Esophagus muscularis mucosa (tissue), 4 donors: Measurements from ENCODE around the gene EIF2B4.

Experiments
- EP300 ChIP-seq: sonication (generic); formaldehyde crosslinking; IDR thresholded peaks from one replicate; pipeline ENCODE4 v1.6.1; 2017; ENCODE audit warnings: antibody characterized with exemption
- POLR2A ChIP-seq: fragments of 450-650 bp; IDR thresholded peaks from one replicate; pipeline ENCODE4 v1.6.1; 2017; ENCODE audit warnings: antibody characterized with exemption, moderate library complexity, mild to moderate bottlenecking, low read depth
- TF ChIP-seq, protein P1 (sequence below), 3 experiments: fragments of 200-600 bp in 2 of 3; fragments of 450-650 bp in 1 of 3; sonication (generic) in 2 of 3; IDR thresholded peaks; one replicate each; pipeline ENCODE4 v1.5.1; 2017 to 2019; ENCODE audit warnings: antibody characterized with exemption in 3 of 3, mild to moderate bottlenecking in 2 of 3, moderate library complexity in 1 of 3

DNA sequence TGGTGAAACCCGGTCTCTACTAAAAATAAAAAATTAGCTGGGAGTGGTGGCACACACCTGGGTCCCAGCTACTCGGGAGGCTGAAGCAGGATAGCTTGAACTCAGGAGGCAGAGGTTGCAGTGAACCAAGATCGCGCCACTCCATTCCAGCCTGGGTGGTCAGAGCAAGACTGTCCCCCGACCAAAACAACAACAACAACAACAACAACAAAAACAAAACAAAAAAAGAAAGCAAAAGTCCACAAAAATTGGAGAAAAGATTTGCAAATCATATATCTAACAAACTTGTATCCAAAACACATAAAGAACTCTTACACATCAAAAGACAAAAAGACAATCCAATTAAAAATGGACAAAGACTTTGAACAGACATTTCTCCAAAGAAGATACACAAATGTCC is 28.8 kb upstream of the EIF2B4 start:
- TF ChIP-seq, protein P1, sequence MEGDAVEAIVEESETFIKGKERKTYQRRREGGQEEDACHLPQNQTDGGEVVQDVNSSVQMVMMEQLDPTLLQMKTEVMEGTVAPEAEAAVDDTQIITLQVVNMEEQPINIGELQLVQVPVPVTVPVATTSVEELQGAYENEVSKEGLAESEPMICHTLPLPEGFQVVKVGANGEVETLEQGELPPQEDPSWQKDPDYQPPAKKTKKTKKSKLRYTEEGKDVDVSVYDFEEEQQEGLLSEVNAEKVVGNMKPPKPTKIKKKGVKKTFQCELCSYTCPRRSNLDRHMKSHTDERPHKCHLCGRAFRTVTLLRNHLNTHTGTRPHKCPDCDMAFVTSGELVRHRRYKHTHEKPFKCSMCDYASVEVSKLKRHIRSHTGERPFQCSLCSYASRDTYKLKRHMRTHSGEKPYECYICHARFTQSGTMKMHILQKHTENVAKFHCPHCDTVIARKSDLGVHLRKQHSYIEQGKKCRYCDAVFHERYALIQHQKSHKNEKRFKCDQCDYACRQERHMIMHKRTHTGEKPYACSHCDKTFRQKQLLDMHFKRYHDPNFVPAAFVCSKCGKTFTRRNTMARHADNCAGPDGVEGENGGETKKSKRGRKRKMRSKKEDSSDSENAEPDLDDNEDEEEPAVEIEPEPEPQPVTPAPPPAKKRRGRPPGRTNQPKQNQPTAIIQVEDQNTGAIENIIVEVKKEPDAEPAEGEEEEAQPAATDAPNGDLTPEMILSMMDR (IDR thresholded peaks at IDR 0.05), result no peak
- no peak for TF ChIP-seq POLR2A
- TF ChIP-seq EP300, result no peak
